GM12873 (cell line): ENCODE data around the gene MGAM2.

Experiments used
- TF ChIP-seq, protein P1 (sequence below): IDR thresholded peaks from 2 replicates; pipeline ENCODE4 v1.5.1; 2012; ENCODE audit warnings: low read depth, mild to moderate bottlenecking, moderate library complexity, low read length, control low read depth; ENCODE audit not compliant: insufficient read depth; ENCODE audit errors: missing control alignments

MGAM2 gene

DNA sequence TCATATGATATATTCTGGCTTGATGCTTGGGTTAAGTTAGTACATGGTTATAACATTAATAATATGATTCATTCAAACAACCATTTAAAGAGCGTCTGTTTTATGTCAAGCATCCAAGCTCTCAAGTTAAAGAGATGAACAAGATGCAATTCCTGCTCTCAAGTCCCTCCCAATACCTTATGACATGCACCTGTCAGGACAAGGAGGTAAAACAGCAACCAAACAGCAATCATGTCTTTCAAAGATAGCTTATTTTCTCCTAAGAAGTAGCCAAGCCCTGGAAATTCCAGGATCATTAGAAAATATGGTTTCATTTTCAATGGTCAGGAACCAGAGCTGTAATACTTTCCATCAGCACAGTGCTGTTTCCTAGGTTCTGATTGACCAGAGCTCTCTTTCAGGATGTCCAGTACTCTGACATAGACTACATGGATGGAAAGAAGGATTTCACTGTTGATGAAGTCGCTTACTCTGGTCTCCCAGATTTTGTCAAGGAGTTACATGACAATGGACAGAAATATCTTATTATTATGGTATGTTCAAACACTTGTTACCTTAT lies 29.0 kb downstream of the MGAM2 start:
- TF ChIP-seq, protein P1, sequence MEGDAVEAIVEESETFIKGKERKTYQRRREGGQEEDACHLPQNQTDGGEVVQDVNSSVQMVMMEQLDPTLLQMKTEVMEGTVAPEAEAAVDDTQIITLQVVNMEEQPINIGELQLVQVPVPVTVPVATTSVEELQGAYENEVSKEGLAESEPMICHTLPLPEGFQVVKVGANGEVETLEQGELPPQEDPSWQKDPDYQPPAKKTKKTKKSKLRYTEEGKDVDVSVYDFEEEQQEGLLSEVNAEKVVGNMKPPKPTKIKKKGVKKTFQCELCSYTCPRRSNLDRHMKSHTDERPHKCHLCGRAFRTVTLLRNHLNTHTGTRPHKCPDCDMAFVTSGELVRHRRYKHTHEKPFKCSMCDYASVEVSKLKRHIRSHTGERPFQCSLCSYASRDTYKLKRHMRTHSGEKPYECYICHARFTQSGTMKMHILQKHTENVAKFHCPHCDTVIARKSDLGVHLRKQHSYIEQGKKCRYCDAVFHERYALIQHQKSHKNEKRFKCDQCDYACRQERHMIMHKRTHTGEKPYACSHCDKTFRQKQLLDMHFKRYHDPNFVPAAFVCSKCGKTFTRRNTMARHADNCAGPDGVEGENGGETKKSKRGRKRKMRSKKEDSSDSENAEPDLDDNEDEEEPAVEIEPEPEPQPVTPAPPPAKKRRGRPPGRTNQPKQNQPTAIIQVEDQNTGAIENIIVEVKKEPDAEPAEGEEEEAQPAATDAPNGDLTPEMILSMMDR: no peak

DNA sequence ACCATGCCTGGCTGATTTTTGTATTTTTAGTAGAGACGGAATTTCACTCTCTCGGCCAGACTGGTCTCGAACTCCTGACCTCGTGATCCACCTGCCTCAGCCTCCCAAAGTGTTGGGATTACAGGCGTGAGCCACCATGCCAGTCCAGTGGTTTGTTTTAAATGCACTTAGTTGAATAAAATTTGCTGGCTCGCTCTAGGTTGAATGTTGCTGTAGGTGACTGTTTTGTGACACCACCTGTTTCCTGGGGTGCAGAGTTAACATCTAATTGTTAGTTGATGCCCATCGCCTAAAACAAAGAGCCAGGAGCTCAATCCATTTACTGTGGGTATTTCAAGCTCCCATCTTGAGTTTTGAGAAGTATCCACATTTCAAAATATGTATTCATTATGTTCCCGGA lies 31.2 kb downstream of the MGAM2 start:
- TF ChIP-seq, protein P1: no peak

DNA sequence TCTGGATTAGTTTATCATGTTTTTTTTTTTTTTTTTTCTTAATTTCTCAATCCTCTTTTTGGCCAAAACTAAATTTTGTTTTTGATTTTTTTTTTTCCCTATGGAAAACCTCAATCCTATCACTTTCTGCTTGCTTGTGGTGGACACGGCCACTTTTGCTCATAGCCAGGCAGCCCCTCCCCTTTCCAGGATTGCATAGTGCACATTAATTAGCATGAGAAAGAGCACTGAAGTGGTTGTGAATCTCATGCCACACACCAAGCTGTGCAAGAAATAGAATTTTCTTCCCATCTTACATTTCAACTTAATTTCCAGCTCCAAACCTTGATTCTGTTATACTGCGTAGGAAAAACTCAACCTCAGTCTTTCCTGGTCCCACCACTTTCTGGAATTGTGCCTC lies 34.6 kb downstream of the MGAM2 start:
- TF ChIP-seq, protein P1: no peak

DNA sequence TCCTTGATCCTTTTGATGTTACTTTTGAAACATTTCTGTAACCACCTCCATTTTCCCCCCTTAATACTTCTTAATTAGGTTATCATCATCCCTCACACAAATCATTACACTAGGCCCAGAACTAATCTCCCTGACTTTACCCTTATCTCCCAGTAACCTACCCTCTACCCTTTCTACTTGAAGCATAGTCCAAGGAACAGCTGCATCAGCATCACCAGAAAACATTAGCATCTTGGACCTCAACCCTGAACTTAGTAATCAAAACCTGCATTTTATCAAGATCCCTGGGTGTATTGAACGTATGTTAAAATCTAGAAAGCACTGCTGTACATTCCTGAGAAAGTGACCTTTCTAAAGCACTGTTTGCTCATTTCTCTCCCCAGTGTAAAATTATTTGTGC lies 38.8 kb downstream of the MGAM2 start:
- TF ChIP-seq, protein P1: no peak

DNA sequence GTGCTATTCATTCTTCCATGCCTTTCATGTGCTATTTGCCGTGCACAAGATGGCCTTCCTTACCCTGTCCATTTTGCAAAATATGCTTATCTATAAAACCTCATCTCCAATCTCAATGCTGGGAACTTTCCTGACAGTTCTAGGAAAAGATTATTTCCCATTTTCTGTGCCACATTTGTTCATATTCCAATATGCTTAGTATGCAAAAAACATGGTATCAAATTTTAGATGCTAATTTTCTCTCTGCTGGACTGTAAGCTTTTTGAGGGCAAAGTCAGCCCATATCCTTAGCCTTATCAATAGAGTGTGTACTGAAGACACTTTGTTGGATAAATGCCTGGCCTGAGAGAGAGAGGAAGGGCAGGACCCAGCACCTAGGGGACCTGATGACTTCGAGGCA lies 39.4 kb downstream of the MGAM2 start:
- TF ChIP-seq, protein P1: no peak

DNA sequence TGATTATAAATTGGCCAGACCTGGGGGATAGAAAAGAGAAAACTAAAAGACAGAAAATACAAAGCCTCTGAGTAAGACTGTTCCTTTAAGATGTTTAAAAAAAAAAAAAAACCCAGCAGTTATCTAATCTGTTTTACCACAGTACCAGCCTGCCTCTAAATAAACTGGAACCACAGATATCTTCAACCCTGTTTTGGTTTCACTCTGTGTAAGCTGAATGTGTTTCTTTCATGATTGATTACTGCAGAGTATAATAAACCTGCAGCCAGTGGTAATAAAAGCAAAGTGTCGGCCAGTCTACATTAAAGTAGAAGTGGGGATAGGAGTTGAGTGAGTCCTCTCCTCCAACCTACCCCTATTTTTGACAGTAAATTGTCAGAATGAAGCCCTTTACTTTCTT lies 40.6 kb downstream of the MGAM2 start:
- TF ChIP-seq, protein P1: no peak

DNA sequence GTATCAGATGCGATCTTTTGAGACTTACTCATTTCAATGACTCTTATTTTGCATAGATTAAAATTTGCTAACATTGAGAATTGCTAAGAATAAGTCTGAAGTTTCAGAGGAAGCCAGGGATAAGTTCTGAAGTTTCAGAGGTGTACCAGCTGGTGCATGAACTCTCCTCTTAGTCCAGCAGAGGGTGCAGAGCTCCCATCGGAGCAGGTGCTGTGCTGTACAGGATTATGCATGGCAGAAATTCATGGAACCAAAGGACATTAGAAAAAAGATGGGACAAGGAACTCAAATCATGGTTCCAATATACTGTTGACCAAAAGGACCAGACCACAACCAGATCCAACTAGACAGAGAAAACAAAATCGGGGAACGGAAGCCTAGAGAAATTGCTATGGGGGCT lies 41.9 kb downstream of the MGAM2 start:
- TF ChIP-seq, protein P1: peak; percentile 43
